HepG2 (cell line): ENCODE results near the gene MYLK. TPM values are rescaled to one million over a fixed set of nuclear protein-coding genes. Genes with fewer than 3 reads are reported as not detected.
A peak's percentile ranks its signal among the peaks of the same experiment; 100 is the strongest.

ENCODE experiments used
- ATF7-NPFF ChIP-seq: sonication (generic); formaldehyde crosslinking; IDR thresholded peaks from 2 replicates; pipeline ENCODE4 v1.8.1; 2023; ENCODE audit warnings: mild to moderate bottlenecking, low read depth, missing genetic modification reagents, moderate library complexity
- BRCA1 ChIP-seq: sonication (generic); formaldehyde crosslinking; IDR thresholded peaks from 2 replicates; pipeline ENCODE4 v1.4.0; 2020; ENCODE audit warnings: missing genetic modification reagents
- GABPB1 ChIP-seq: IDR thresholded peaks from 2 replicates; pipeline ENCODE4 v1.6.1; 2016; ENCODE audit warnings: mild to moderate bottlenecking, missing genetic modification reagents, moderate library complexity, missing compliant biosample characterization
- HDAC2 ChIP-seq: sonication (generic); formaldehyde crosslinking; IDR thresholded peaks from 2 replicates; pipeline ENCODE4 v1.4.0; 2020; ENCODE audit warnings: missing genetic modification reagents
- HMGA1 ChIP-seq: sonication (generic); formaldehyde crosslinking; conservative IDR thresholded peaks from 2 replicates; pipeline ENCODE4 v1.4.0; 2020; ENCODE audit warnings: missing genetic modification reagents
- KMT2B ChIP-seq: IDR thresholded peaks from 2 replicates; pipeline ENCODE4 v1.6.1; 2016; ENCODE audit warnings: missing genetic modification reagents, missing compliant biosample characterization
- MIER2 ChIP-seq: IDR thresholded peaks from 2 replicates; pipeline ENCODE4 v1.6.1; 2016; ENCODE audit warnings: missing biosample characterization, missing genetic modification reagents
- MIXL1 ChIP-seq: IDR thresholded peaks from 2 replicates; pipeline ENCODE4 v1.6.1; 2016
- NFKB2 ChIP-seq: sonication (generic); formaldehyde crosslinking; IDR thresholded peaks from 2 replicates; pipeline ENCODE4 v1.4.0; 2020; ENCODE audit warnings: missing genetic modification reagents, borderline replicate concordance
- NFRKB ChIP-seq: fragments of 450-650 bp; IDR thresholded peaks from 2 replicates; pipeline ENCODE4 v1.6.1; 2017
- SMAD3 ChIP-seq: sonication (generic); formaldehyde crosslinking; IDR thresholded peaks from 2 replicates; pipeline ENCODE4 v1.4.0; 2020; ENCODE audit warnings: missing genetic modification reagents
- SOX6 ChIP-seq, 2 experiments: fragments of 450-650 bp in 1 of 2; sonication (generic) in 1 of 2; formaldehyde crosslinking in 1 of 2; IDR thresholded peaks; 2 replicates each; pipeline versions ENCODE4 v1.4.0 to v1.6.1; 2017 to 2020; ENCODE audit warnings: antibody characterized with exemption in 1 of 2, mild to moderate bottlenecking in 1 of 2, missing genetic modification reagents in 1 of 2
- TBX2 ChIP-seq: sonication (generic); formaldehyde crosslinking; IDR thresholded peaks from 2 replicates; pipeline ENCODE4 v1.5.0; 2020; ENCODE audit warnings: missing genetic modification reagents, mild to moderate bottlenecking, borderline replicate concordance
- YY1 ChIP-seq: IDR thresholded peaks from 2 replicates; pipeline ENCODE4 v1.6.1; 2011; ENCODE audit warnings: low read length, low read depth, moderate library complexity, mild to moderate bottlenecking; ENCODE audit not compliant: insufficient read depth, insufficient replicate concordance
- ZFAT ChIP-seq: sonication (generic); formaldehyde crosslinking; conservative IDR thresholded peaks from 2 replicates; pipeline ENCODE4 v1.8.1; 2023; ENCODE audit warnings: missing genetic modification reagents, inconsistent platforms
- ZFP1 ChIP-seq: IDR thresholded peaks from 2 replicates; pipeline ENCODE4 v1.6.1; 2016
- ZFP36L2 ChIP-seq: sonication (generic); formaldehyde crosslinking; IDR thresholded peaks from 2 replicates; pipeline ENCODE4 v1.4.0; 2020; ENCODE audit warnings: missing genetic modification reagents
- ZNF331 ChIP-seq: sonication (generic); formaldehyde crosslinking; IDR thresholded peaks from 2 replicates; pipeline ENCODE4 v1.4.0; 2020; ENCODE audit warnings: missing genetic modification reagents
- ZNF337 ChIP-seq: sonication (generic); formaldehyde crosslinking; IDR thresholded peaks from 2 replicates; pipeline ENCODE4 v1.5.1; 2020; ENCODE audit warnings: missing genetic modification reagents, low read depth, mild to moderate bottlenecking, borderline replicate concordance
- ZNF430 ChIP-seq: sonication (generic); formaldehyde crosslinking; IDR thresholded peaks from 2 replicates; pipeline ENCODE4 v1.9.0; 2021; ENCODE audit warnings: mild to moderate bottlenecking, missing genetic modification reagents
- ZNF460 ChIP-seq: sonication (generic); formaldehyde crosslinking; IDR thresholded peaks from 2 replicates; pipeline ENCODE4 v1.5.1; 2020; ENCODE audit warnings: missing genetic modification reagents, mild to moderate bottlenecking, borderline replicate concordance
- ZNF652 ChIP-seq: IDR thresholded peaks from 2 replicates; pipeline ENCODE4 v1.6.1; 2016; ENCODE audit warnings: low read depth, borderline replicate concordance
- ZNF703 ChIP-seq: sonication (generic); formaldehyde crosslinking; IDR thresholded peaks from 2 replicates; pipeline ENCODE4 v1.5.1; 2020; ENCODE audit warnings: missing genetic modification reagents, mild to moderate bottlenecking, moderate library complexity, borderline replicate concordance
- ZNF816 ChIP-seq: sonication (generic); formaldehyde crosslinking; IDR thresholded peaks from 2 replicates; pipeline ENCODE4 v1.8.0; 2022; ENCODE audit warnings: missing genetic modification reagents, mild to moderate bottlenecking, borderline replicate concordance
- polyA plus RNA-seq, 8 experiments: library from polyadenylated mRNA; depleted of rRNA in 3 of 8; stranded (reverse) in 7 of 8; unstranded in 1 of 8; fragments of >200 nt; fragmentation: Illumina TruSeq in 4 of 8; extraction: Trizol in 4 of 8; gene quantifications; 2 replicates each; pipeline versions ENCODE4 v1.2.1 to v1.2.3, GENCODE V29; 2011 to 2016; ENCODE audit warnings: low read depth in 4 of 8, missing spikeins in 1 of 8, mixed read lengths in 1 of 8; ENCODE audit not compliant: insufficient read depth in 1 of 8
- total RNA-seq, 5 experiments: library from RNA; depleted of rRNA; stranded (reverse); fragments of >200 nt; fragmentation: Illumina TruSeq; extraction: Trizol; gene quantifications; 2 replicates each; pipeline ENCODE4 v1.2.3, GENCODE V29; 2016; ENCODE audit warnings: low read depth in 1 of 5
- TF ChIP-seq, protein P1 (sequence below): sonication (generic); formaldehyde crosslinking; IDR thresholded peaks from 2 replicates; pipeline ENCODE4 v1.4.0; 2020; ENCODE audit warnings: missing genetic modification reagents
- TF ChIP-seq, protein P2 (sequence below): IDR thresholded peaks from 2 replicates; pipeline ENCODE4 v1.6.1; 2016; ENCODE audit warnings: missing compliant biosample characterization, missing genetic modification reagents, borderline replicate concordance
- TF ChIP-seq, protein P3 (sequence below): sonication (generic); formaldehyde crosslinking; IDR thresholded peaks from 2 replicates; pipeline ENCODE4 v1.8.0; 2022; ENCODE audit warnings: missing genetic modification reagents, mild to moderate bottlenecking, moderate library complexity, borderline replicate concordance

The MYLK gene
- total and polyA plus RNA-seq, 2 of the 13 experiments (the other 11 are each of a cell fraction or from before 2014, with no cell fraction given) = 10.6 to 34.9 TPM

DNA sequence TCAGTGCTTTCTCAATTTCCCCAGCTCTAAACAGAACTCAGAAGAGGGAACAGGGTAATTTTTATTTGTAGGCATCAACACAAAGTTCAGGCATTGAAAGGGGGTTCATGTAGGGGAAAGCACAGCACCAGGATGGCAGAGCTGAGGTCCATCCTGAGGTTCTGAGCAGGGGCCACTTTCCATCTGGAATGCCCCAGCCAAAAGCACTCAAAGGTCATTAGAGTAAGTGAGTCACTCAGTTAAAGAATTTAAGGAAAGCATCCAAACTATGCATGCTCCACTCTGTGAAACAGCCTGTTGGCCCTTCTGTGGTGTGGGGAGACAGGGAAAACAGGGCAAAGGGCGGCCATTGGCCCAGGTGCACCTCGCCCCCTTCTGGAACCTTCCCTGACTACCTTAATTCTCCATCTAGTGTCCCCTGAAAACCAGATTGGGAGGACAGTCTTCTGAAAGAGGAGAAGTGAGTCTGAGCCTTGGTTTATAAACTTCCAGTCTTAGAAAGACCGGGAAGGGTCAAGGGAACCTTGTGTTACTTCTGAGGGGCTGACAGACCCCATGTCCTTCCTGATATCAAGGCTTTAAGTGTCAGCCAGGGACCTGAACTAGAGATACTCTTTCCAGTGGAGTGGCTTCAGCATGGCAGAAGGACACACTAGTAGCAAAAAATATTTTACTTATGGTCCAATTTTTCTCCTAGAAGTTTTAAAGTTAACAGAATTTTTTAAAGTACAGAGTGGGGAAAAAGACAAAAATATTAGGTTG lies 133.3 kb downstream of the MYLK start (continued):
- TF ChIP-seq SOX6 (IDR thresholded peaks at IDR 0.05) = no peak
- TF ChIP-seq SOX6 (CRISPR knock-in tag; IDR thresholded peaks at IDR 0.05) = peak; percentile 85
- peak; percentile 60 for TF ChIP-seq TBX2 (CRISPR knock-in tag)
- TF ChIP-seq NFKB2 (CRISPR knock-in tag) = no peak
- no peak for TF ChIP-seq ZFP1 (CRISPR knock-in tag)
- no peak for TF ChIP-seq NFRKB
- no peak for TF ChIP-seq GABPB1 (CRISPR knock-in tag)
- no peak for TF ChIP-seq ZNF703 (CRISPR knock-in tag)
- TF ChIP-seq ZFP36L2 (CRISPR knock-in tag) = no peak
- no peak for TF ChIP-seq BRCA1 (CRISPR knock-in tag)
- TF ChIP-seq, protein P1, sequence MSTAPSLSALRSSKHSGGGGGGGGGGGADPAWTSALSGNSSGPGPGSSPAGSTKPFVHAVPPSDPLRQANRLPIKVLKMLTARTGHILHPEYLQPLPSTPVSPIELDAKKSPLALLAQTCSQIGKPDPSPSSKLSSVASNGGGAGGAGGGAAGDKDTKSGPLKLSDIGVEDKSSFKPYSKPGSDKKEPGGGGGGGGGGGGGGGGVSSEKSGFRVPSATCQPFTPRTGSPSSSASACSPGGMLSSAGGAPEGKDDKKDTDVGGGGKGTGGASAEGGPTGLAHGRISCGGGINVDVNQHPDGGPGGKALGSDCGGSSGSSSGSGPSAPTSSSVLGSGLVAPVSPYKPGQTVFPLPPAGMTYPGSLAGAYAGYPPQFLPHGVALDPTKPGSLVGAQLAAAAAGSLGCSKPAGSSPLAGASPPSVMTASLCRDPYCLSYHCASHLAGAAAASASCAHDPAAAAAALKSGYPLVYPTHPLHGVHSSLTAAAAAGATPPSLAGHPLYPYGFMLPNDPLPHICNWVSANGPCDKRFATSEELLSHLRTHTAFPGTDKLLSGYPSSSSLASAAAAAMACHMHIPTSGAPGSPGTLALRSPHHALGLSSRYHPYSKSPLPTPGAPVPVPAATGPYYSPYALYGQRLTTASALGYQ (CRISPR knock-in tag) = 0 out of 2 replicates have a peak, but pooled peaks have one; percentile 29
- no peak for TF ChIP-seq MIER2 (CRISPR knock-in tag)
- TF ChIP-seq, protein P2, sequence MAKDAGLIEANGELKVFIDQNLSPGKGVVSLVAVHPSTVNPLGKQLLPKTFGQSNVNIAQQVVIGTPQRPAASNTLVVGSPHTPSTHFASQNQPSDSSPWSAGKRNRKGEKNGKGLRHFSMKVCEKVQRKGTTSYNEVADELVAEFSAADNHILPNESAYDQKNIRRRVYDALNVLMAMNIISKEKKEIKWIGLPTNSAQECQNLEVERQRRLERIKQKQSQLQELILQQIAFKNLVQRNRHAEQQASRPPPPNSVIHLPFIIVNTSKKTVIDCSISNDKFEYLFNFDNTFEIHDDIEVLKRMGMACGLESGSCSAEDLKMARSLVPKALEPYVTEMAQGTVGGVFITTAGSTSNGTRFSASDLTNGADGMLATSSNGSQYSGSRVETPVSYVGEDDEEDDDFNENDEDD = peak; percentile 46; the same call in 1 of the 2 replicates
- no peak for TF ChIP-seq ZNF337 (CRISPR knock-in tag)
- TF ChIP-seq, protein P3, sequence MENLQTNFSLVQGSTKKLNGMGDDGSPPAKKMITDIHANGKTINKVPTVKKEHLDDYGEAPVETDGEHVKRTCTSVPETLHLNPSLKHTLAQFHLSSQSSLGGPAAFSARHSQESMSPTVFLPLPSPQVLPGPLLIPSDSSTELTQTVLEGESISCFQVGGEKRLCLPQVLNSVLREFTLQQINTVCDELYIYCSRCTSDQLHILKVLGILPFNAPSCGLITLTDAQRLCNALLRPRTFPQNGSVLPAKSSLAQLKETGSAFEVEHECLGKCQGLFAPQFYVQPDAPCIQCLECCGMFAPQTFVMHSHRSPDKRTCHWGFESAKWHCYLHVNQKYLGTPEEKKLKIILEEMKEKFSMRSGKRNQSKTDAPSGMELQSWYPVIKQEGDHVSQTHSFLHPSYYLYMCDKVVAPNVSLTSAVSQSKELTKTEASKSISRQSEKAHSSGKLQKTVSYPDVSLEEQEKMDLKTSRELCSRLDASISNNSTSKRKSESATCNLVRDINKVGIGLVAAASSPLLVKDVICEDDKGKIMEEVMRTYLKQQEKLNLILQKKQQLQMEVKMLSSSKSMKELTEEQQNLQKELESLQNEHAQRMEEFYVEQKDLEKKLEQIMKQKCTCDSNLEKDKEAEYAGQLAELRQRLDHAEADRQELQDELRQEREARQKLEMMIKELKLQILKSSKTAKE (CRISPR knock-in tag) = no peak; the same call in 1 of the 2 replicates
- TF ChIP-seq ZFAT (CRISPR knock-in tag) = no peak
- TF ChIP-seq ZNF460 (CRISPR knock-in tag) = no peak
- TF ChIP-seq YY1 = peak; percentile 80
- 0 out of 2 replicates have a peak, but pooled peaks have one; percentile 50 for TF ChIP-seq ZNF430 (CRISPR knock-in tag)
- TF ChIP-seq KMT2B (CRISPR knock-in tag) = no peak
- TF ChIP-seq HDAC2 (CRISPR knock-in tag) = peak; percentile 89
- no peak for TF ChIP-seq ATF7-NPFF
- TF ChIP-seq ZNF652 (CRISPR knock-in tag) = no peak
- TF ChIP-seq MIXL1 (CRISPR knock-in tag) = peak; percentile 68; the same call in 1 of the 2 replicates
- TF ChIP-seq SMAD3 (CRISPR knock-in tag) = peak; percentile 59; the same call in 1 of the 2 replicates
- peak; percentile 15; the same call in 1 of the 2 replicates for TF ChIP-seq ZNF331
- no peak for TF ChIP-seq ZNF816 (CRISPR knock-in tag)
- no peak for TF ChIP-seq HMGA1 (CRISPR knock-in tag)
